ENCODE measurements around the gene TMEM208.
A peak's percentile ranks its signal among the peaks of the same experiment; 100 is the strongest.

TMEM208 gene

GRCh38 chr16:67252609-67253497 is 25.9 kb downstream of the TMEM208 start:
- no peak for DNase-seq (ENCODE audit: low spot score)

- DNase-seq (ENCODE audit: low spot score) = no peak
Measured at GRCh38 chr16:67254801-67255552, 28.0 kb downstream of the TMEM208 start.

DNA sequence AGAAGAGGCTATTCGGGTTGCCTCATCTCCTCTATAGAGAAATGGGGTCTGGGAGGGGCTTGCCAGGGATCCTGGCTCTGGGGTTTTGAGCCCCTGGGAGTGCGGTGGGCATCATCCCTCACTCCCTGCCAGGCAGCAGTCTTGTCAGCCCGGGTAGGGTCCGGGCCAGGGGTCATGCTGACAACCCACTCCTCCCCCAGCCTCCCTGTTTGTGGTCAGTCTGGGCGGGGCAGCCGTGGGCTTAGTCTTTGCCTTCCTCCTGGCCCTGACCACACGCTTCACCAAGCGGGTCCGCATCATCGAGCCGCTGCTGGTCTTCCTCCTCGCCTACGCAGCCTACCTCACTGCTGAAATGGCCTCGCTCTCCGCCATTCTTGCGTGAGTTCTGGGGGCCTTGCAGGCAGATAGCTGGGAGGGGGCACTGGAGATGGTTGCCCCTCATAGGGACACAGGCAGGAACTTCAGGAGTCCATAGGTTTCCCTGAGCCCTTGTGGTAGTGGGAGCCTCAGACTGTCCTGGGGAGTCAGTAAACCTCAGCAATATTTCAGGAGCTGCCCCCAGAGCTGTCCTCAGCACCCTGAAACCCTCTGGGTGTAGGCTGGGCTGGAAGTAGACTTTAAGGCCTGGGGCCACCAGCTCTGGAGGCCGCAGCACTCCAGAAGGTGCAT is 28.8 kb downstream of the TMEM208 start:
- no peak for DNase-seq (ENCODE audit: low spot score)

- DNase-seq (ENCODE audit: low spot score) = no peak
Measured at GRCh38 chr16:67256701-67257230, 29.8 kb downstream of the TMEM208 start.

DNA sequence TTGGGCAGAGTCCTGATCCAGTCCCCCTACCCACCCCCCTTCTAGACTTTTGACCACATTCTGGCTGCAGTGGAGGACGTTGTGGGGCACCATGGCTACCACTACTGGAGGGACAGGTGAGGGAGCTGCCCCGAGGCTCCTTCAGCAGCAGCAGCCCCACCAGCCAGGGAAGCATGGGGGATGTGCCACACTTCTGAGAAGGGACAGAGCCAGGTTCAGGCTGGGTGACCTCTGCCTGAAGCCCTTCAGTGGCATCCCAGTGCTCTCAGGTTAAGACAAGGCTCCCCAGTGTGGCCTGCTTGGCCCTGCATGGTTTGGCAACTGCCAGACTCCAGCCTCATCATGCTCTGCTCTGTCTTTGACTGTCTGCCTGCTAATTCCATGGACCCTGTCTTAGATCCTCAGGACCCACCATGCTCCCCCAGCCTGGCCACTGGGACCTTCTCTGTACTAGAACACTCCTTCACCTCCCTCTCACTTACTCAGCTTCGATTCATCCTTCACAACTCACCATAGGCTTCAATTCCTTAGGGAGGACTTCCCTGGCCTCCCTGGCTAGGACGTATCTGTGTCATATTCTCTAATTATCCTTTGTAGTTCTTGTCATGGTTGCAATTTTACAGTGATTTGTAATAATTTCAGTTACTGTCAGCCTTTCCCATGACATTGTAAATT is 30.7 kb downstream of the TMEM208 start:
- DNase-seq (ENCODE audit: low spot score) = no peak

GRCh38 chr16:67258161-67258835 is 31.4 kb downstream of the TMEM208 start:
- peak; percentile 69 for DNase-seq (ENCODE audit: low spot score)

DNA sequence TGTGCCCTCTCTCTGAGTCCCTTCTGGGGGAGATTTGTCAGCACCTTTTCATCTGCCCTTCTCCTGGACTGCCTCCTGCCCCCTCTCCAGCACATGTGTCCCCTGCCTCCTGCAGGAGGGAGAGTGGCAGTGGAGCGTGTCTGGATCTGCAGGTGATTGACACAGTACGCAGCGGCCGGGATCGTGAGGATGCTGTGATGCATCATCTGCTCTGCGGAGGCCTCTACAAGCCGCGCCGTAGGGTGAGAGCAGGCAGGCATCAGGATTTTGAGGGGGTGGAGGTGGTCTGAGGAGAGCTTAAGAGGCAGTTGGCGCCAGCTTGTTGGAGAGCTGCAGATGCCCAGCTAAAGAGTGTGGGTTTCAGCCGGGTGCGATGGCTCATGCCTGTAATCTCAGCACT is 32.8 kb downstream of the TMEM208 start:
- no peak for DNase-seq (ENCODE audit: low spot score)

DNA sequence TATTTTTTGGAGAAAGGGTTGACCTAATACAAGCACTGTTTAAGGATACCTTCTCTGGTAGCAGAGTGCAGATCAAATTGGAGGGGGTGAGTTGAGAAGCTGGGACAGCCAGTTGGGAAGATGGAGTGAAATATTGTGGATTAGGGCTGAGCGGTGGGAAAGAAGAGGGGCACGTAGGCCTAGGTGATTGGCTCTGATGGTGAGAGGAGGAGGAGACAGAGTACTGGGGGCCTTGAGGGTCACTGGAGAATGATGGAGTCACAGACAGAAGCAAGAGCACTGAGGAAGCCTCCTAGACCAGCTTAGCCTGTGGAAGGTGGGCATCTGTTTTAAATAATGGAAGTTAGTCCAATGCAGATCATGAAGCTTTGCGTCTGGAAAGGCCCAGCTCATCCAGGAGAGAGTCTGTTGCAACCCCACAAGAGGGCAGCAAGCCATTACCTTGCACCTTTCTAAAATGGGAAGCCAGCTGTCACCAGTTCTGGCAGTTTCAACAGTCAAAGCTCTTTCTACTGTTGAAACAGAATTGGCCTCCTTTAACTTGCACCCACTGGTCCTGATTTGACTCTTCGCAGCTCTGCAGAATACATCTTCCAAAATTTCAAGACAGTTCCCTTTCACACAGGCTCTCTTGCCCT is 33.6 kb downstream of the TMEM208 start:
- DNase-seq (ENCODE audit: low spot score) = no peak

DNA sequence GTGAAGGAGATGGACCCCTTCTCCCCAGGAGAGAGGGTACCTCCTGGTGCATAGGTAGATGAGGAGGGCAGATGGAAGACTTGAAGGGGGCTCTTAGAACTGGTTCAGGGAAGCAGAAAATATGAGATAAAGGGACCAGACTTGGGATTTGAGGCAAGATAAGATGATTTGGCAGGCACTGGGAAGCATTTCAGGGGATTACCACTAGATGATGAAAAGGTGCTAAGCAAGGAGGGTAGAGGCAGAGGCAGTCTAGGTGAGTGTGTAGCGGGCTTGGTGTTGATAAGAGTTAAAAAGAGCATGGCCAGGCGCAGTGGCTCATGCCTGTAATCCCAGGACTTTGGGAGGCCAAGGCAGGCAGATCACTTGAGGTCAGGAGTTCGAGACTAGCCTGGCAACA is 36.3 kb downstream of the TMEM208 start:
- DNase-seq (ENCODE audit: low spot score) = no peak

- DNase-seq (ENCODE audit: low spot score) = no peak
Measured at GRCh38 chr16:67264277-67264676, 37.3 kb downstream of the TMEM208 start.

- no peak for DNase-seq (ENCODE audit: low spot score)
Measured at GRCh38 chr16:67264866-67265265, 37.9 kb downstream of the TMEM208 start.

DNA sequence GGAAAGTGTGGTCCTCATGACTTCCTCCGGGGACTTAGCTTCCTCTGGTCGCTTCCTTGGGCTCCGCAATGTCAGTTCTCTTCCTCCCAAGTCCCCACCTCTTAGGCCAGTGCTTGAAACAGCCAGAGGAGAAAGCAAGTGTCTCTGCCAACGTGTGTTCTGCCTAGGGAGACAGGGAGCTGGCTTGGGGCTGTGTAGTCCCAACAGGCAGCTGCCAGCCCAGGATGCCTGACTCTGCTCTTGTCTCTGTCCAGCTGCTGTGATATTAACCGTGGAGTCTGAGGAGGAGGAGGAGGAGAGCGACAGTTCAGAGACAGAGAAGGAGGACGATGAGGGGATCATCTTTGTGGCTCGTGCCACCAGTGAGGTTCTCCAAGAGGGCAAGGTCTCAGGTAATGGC is 38.9 kb downstream of the TMEM208 start:
- DNase-seq (ENCODE audit: low spot score) = no peak

- DNase-seq (ENCODE audit: low spot score) = no peak
Measured at GRCh38 chr16:67268136-67268579, 41.2 kb downstream of the TMEM208 start.

GRCh38 chr16:67269766-67270165 is 42.8 kb downstream of the TMEM208 start:
- no peak for DNase-seq (ENCODE audit: low spot score)

DNA sequence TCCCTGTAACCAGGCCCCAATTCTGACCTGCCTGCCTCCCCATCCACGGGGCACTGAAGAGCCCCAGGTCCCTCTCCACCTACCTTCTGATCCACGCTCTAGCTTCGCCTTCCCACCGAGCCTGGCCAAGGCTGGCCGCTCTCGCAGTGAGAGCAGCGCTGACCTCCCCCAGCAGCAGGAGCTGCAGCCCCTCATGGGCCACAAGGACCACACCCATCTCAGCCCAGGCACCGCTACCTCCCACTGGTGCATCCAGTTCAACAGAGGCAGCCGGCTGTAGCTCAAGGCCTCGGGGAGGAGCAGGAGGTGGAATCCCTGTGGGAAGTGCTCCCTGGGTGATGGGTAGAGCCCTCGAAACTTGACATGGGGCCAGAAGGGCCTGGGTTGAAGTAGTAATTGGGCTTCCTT is 44.0 kb downstream of the TMEM208 start:
- DNase-seq (ENCODE audit: low spot score) = no peak

DNA sequence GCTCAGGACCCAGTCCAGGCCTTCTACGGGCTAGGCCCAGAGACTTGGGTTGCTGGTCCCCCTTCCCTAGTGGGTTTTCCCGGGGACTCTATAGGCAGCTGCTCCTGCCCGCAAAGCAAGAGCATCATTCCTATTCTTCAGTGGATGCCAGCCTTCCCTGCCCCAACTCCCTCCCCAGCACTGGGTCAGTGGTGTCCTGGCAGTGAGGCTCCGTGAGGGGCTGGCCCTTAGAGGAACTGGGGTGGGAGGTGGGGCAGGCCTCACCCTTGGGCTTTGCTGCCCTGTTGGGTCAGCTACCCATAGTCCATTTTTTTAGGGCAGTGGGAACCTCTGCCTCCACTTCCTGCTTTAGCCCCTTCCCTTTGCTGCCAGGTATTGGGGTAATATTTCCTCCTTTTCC is 44.5 kb downstream of the TMEM208 start:
- no peak for DNase-seq (ENCODE audit: low spot score)

GRCh38 chr16:67275321-67275720 is 48.4 kb downstream of the TMEM208 start:
- DNase-seq (ENCODE audit: low spot score) = no peak

- peak; percentile 58 for DNase-seq (ENCODE audit: low spot score)
Measured at GRCh38 chr16:67277294-67277998, 50.5 kb downstream of the TMEM208 start.

- peak; percentile 44 for DNase-seq (ENCODE audit: low spot score)
Measured at GRCh38 chr16:67277999-67278772, 51.3 kb downstream of the TMEM208 start.
